ENCODE results near the gene RBM3.

DNA sequence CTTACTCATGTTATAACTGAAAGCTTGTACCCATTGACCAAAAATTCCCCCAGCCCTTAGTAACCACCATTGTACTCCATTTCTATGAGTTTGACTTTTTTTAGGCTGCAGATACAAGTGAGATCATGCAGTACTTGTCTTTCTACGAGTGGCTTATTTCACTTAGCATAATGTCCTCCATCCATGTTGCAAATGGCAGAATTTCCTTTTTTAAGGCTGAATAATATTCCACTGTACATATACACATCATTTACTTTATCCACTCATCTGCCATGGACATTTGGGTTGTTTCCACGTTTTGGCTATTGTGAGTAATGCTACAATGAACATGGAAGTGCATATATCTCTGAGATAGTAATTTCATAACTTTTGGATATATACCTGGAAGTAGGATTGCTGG, 10.4 kb downstream of the RBM3 start:
- TF ChIP-seq CTCF (conservative IDR thresholded peaks at IDR 0.05) (no peak), ZFX (IDR thresholded peaks at IDR 0.05) (no peak)

Data from C4-2B (cell line).